HG02588 (cell line): Measurements from ENCODE around the gene DCDC1.

Experiments used
- ATAC-seq: cut with Tn5 transposase; IDR thresholded peaks from one replicate; pipeline ENCODE4 v1.9.1; 2021; ENCODE audit warnings: mild to moderate bottlenecking, moderate library complexity; ENCODE audit not compliant: unreplicated experiment

The DCDC1 gene

GRCh38 chr11:30861531-30861930 is 508.0 kb downstream of the DCDC1 start:
- no peak for ATAC-seq

GRCh38 chr11:30861064-30861463 is 508.5 kb downstream of the DCDC1 start:
- ATAC-seq = no peak

GRCh38 chr11:30860146-30860545 is 509.4 kb downstream of the DCDC1 start:
- no peak for ATAC-seq

- no peak for ATAC-seq
These were observed 509.9 kb downstream of the DCDC1 start for GRCh38 chr11:30859669-30860068.

GRCh38 chr11:30855383-30856006 is 514.0 kb downstream of the DCDC1 start:
- ATAC-seq = no peak

GRCh38 chr11:30853439-30853838 is 516.1 kb downstream of the DCDC1 start:
- ATAC-seq = no peak

GRCh38 chr11:30852645-30853044 is 516.9 kb downstream of the DCDC1 start:
- no peak for ATAC-seq

GRCh38 chr11:30852091-30852490 is 517.4 kb downstream of the DCDC1 start:
- ATAC-seq = no peak

GRCh38 chr11:30837252-30837651 is 532.3 kb downstream of the DCDC1 start:
- no peak for ATAC-seq

GRCh38 chr11:30832831-30833230 is 536.7 kb downstream of the DCDC1 start:
- ATAC-seq = no peak

GRCh38 chr11:30830681-30831080 is 538.9 kb downstream of the DCDC1 start:
- ATAC-seq = no peak

GRCh38 chr11:30826911-30827310 is 542.6 kb downstream of the DCDC1 start:
- no peak for ATAC-seq

- no peak for ATAC-seq
These were observed 543.8 kb downstream of the DCDC1 start for GRCh38 chr11:30825723-30826122.

GRCh38 chr11:30823119-30823518 is 546.4 kb downstream of the DCDC1 start:
- ATAC-seq = no peak

GRCh38 chr11:30821438-30821965 is 548.0 kb downstream of the DCDC1 start:
- no peak for ATAC-seq

- ATAC-seq = no peak
These were observed 550.8 kb downstream of the DCDC1 start for GRCh38 chr11:30818721-30819120.

GRCh38 chr11:30816959-30817880 is 552.3 kb downstream of the DCDC1 start:
- ATAC-seq = no peak

GRCh38 chr11:30815619-30816018 is 553.9 kb downstream of the DCDC1 start:
- ATAC-seq = no peak

GRCh38 chr11:30814737-30815136 is 554.8 kb downstream of the DCDC1 start:
- no peak for ATAC-seq
